HL-60/S4 (cell line): ENCODE results near the gene KLC1.

Source experiments
- in situ Hi-C: fragments of 300-500 bp; cut with MboI; formaldehyde crosslinking; loops from 2 replicates; pipeline ENCODE4 v1.14.3; 2022; ENCODE audit warnings: low sequenced_read_pairs

Gene KLC1

DNA sequence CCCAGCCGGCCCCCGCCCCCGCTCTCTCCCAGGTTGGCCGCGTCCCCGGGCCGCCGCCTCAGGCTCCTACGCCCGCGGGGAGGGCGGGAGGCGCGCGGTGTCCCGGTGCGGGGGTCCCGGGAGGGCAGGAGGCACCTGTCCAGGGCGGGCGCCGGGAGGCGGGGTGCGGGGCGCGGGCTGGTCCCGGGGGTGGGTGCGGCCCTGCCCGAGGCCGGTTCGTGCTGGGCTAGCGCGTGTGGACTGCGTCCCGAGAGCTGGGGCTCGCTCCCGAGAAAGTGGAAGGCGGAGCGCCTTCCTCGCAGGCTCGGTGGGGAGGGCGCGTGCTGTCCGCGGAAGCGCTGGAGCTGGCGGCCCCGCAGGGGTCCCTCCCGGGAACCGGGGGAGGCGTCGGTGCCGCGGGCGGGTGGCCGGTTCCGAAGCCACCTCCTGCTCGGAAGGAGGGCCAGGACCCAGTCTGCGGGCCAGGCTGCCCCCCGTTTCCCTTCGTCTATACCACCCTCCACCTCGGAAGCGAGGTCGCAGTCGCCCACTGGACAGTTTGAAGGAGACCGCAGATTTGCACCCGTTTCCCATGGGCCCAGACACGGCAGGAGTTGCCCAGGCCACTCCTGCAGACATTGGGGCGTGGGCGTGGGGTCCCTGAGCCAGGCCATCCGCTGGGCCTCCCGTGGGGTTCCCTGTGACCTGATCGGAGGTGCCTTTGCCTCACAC, 87.2 kb downstream of the KLC1 start:
- in situ Hi-C loops, result no loop called here

DNA sequence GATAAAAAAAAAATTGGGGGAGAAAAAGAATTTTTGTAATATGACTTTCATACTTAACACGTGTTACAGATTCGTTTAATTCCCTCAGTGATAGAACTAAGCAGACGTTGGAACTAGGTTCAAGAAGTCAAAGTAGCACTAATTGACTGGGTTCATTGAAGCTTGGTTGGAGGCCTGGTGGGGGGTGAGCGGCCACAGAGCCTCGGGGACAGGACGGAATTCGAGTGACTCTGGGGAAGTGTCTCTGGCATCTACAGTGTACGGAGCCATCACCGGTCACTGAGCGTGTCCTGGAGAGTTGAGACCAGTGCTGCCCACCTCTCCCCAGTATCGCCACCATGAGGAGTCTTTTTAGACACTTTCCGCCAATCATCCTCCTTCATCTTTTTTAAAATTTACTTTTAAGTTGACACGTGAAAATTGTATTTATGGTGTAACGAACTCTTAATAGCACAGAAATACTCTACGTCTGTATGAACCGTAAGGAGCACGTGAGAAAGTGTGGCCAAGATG, 87.9 kb downstream of the KLC1 start:
- in situ Hi-C loops, result no loop called here

DNA sequence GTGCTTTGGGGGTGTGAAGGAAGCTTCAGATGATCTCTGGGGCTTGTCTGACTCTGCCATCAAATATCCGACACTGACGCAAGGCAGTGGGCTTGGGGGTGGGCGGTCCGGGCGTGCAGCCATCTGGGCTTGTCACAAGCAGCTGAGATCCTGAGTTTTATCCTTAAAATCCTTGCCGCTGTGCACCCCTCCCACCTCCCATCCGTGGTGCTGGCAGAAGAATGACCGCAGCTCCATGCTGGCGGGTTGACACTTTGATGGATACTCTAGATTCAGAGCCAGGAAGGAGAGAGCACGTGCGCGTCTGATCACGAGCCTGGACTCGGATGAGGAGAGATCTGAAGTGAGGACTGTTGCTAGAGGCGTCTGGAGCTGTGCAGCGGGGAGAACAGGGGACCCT, 89.6 kb downstream of the KLC1 start:
- in situ Hi-C loops, result no loop called here

- in situ Hi-C loops, result no loop called here
Observed at GRCh38 chr14:103719751-103720150, 90.7 kb downstream of the KLC1 start.

DNA sequence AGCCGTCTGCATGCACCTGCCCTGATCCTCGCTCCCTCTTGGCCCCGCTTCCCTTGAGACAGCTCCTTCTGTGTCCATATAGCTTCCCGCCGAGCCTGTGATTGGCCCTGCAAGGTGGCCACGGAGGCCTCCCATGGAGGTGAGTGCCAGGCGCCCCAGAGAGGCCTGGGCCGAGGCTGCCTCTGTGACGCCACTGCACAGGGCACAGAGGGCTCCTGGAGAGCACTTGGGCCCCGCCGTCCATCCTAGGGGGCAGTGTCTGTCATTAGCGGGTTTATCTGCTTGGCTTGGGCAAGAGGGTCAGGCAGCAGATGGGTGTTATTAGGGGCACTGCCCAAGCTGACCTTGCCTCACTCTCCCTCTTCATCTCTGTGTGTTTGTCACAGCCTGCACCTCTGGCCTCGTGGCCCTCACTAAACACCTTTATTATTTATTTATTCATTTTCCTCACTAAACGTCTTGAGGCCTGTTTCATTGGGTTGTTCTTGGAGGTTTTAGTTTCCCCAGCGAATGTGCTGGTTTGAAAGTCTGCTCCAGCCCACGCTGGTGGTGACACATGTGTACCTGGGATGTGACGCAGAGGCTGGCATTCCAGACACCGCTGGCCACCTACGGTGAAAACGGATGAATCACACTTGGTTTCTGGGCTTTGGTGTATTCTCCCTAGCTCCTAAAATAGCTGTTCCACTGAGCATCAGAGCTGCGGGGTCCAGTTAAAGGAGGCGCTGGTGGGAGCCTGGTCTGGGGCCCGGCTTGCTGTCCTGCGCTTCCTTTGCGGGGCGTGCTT, 92.5 kb downstream of the KLC1 start:
- in situ Hi-C loops, result no loop called here

GRCh38 chr14:103723748-103724081, 94.7 kb downstream of the KLC1 start:
- in situ Hi-C loops, result no loop called here

DNA sequence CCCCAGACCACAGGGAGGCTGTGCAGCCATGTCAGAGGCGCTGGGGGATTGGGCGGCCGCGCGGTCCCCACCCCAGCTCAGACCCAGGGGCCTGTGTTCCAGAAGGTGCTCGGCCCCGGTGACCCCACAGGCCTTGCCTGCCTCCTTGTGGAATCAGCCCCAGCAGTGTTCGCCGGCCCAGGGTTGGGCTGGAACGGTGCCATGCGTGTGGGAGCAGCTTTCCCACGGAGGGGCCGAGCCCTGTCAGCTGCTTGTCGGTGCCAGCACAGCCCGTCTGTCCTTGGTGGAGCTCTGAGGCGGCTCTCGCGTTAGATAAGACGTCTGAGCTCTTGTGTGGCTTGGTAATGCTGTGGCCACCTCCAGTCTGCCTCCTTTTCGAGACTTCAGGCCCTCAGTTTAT, 95.1 kb downstream of the KLC1 start:
- in situ Hi-C loops, result no loop called here

GRCh38 chr14:103725001-103725682, 96.1 kb downstream of the KLC1 start:
- in situ Hi-C loops, result no loop called here

- in situ Hi-C loops, result no loop called here
Observed at GRCh38 chr14:103725739-103726395, 96.9 kb downstream of the KLC1 start.

DNA sequence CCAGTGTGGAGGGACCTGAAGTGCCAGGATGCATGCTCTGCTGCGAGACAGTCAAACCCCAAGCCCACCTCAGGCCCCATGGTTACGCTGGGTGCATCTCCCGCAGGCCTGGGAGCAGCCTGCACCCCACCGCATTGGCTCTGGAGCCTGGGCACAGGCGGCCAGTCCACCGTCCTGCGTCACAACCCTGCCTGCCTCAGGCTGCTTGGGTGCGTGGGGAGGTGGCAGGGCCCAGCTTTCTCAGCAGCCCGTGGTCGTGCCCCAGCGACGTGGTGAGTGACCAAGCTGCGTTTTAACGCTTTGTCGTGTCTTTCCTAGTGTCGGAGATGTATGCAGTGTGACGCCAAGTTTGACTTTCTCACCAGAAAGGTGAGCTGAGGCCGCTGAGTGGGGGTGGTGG, 97.5 kb downstream of the KLC1 start:
- in situ Hi-C loops, result no loop called here

GRCh38 chr14:103727313-103727980, 98.4 kb downstream of the KLC1 start:
- in situ Hi-C loops, result no loop called here

GRCh38 chr14:103728141-103728540, 99.1 kb downstream of the KLC1 start:
- in situ Hi-C loops, result no loop called here

GRCh38 chr14:103728721-103729120, 99.7 kb downstream of the KLC1 start:
- in situ Hi-C loops, result no loop called here

- in situ Hi-C loops, result no loop called here
Observed at GRCh38 chr14:103729496-103730448, 100.8 kb downstream of the KLC1 start.

DNA sequence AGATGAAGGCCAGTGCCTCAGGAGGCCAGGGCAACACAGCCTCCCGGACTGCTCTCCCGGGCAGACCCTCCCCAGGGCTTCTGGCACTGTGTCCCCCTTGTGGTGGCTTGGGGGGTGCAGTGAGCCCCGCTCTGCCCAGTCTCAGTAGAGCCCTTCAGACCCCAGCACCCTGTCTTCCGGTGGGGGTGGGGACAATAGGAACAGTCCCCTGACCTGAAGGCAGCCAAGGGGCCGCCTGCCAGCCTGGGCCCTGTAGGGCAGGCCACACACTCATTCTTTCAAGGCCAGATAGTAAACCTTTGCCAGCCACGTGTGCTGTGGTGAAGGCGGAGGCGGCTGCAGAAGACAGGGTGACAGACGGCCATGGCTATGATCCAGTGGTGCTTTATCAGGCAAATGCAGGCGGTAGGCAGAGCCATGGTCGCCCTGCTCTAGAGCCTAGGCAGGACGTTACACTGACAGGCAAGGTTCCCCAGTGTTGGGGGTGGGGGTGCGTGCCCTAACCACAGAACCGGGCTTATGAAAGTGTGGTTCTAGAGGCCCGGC, 101.6 kb downstream of the KLC1 start:
- in situ Hi-C loops, result no loop called here

DNA sequence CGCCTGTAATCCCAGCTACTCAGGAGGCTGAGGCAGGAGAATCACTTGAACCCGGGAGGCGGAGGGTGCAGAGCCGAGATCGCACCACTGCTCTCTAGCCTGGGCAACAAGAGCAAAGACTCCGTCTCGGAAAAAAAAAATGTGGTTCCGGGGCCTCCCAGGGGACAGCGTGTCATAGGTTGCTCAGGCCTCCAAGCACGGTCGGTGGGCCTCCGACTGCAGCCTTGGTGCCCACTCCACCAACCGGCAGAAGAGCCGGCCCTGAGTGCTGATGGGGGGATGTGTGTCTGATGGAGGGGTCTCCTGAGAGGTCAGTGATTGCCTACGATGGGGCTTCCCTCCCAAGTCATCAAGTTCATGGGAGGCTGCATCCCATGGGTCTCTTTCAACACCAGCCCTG, 102.5 kb downstream of the KLC1 start:
- in situ Hi-C loops, result no loop called here

DNA sequence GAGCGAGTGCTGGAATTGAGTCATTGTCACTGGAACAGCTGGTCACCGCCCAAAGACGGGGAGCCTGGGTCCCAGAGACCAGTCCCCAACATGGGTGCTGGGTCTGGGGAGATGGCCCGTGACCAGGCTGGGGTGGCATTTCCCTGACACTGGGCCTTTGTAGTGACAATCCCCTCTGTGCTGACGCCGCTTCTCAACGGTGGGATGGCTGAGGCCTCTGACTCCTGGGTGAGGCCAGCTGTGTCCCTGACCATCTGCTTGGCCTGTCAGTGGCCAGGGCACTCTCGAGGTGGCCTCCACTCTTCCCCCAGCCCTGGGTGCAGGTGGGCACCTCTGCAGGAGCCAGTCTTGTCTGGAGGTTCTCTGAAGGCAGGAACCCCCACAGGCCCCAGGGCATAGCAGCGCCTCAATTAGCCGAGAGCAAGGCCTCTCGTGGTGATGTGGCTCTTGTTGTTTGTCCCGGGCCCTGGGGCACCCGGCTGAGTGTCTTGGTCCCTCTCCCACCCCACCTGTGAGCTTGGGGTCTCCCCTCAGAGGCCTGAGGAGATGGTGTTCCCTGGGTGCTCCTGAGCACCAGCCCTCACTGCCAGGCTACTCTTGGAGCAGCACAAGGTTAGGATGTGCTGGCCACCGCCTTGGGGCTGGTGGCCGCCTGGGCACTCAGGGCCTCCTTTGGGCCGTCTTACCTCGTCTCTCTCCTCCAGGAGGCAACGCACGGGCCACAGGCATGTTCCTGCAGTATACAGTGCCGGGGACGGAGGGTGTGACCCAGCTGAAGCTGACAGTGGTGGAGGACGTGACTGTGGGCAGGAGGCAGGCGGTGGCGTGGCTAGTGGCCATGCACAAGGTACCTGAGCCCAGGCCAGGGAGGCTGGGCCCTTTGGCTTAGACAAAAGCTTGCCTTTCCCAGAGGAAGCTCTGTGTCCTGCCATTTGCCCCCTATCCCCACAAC, 103.2 kb downstream of the KLC1 start:
- in situ Hi-C loops, result no loop called here
